SK-N-SH treated with all-trans-retinoic acid at 6 μM for 48 hours (cell line): ENCODE results near the gene SERPINE1.

Experiments used
- BACH2 ChIP-seq: fragments of 250-450 bp; sonication (Bioruptor Pico); IDR thresholded peaks from 2 replicates; pipeline ENCODE4 v1.9.0; 2021; ENCODE audit warnings: mild to moderate bottlenecking, borderline replicate concordance
- CREB5 ChIP-seq: fragments of 250-450 bp; sonication (Bioruptor Pico); IDR thresholded peaks from 2 replicates; pipeline ENCODE4 v1.5.1; 2020; ENCODE audit warnings: low read depth, mild to moderate bottlenecking, moderate library complexity
- GLIS3 ChIP-seq: fragments of 250-450 bp; sonication (Bioruptor Pico); IDR thresholded peaks from 2 replicates; pipeline ENCODE4 v1.5.0; 2020; ENCODE audit warnings: mild to moderate bottlenecking, moderate library complexity
- OSR1 ChIP-seq: fragments of 250-450 bp; sonication (Bioruptor Pico); IDR thresholded peaks from 2 replicates; pipeline ENCODE4 v1.8.0; 2022; ENCODE audit warnings: moderate library complexity, mild to moderate bottlenecking, inconsistent platforms
- SNAI2 ChIP-seq: fragments of 250-450 bp; sonication (Bioruptor Pico); IDR thresholded peaks from 2 replicates; pipeline ENCODE4 v1.5.0; 2020; ENCODE audit warnings: mild to moderate bottlenecking, moderate library complexity
- ZNF565 ChIP-seq: fragments of 450-650 bp; formaldehyde crosslinking; conservative IDR thresholded peaks from 2 replicates; pipeline ENCODE4 v1.5.0; 2020; ENCODE audit warnings: low read depth, mild to moderate bottlenecking, moderate library complexity
- TF ChIP-seq, protein P1 (sequence below): fragments of 250-450 bp; sonication (Bioruptor Pico); IDR thresholded peaks from 2 replicates; pipeline ENCODE4 v1.8.0; 2020; ENCODE audit warnings: mild to moderate bottlenecking, moderate library complexity, borderline replicate concordance
- TF ChIP-seq, protein P2 (sequence below): fragments of 250-450 bp; sonication (Bioruptor Pico); IDR thresholded peaks from 2 replicates; pipeline ENCODE4 v1.5.1; 2021; ENCODE audit warnings: mild to moderate bottlenecking, moderate library complexity

GRCh38 chr7:101186844-101187428 lies 60.0 kb downstream of the SERPINE1 start:
- TF ChIP-seq, protein P1, sequence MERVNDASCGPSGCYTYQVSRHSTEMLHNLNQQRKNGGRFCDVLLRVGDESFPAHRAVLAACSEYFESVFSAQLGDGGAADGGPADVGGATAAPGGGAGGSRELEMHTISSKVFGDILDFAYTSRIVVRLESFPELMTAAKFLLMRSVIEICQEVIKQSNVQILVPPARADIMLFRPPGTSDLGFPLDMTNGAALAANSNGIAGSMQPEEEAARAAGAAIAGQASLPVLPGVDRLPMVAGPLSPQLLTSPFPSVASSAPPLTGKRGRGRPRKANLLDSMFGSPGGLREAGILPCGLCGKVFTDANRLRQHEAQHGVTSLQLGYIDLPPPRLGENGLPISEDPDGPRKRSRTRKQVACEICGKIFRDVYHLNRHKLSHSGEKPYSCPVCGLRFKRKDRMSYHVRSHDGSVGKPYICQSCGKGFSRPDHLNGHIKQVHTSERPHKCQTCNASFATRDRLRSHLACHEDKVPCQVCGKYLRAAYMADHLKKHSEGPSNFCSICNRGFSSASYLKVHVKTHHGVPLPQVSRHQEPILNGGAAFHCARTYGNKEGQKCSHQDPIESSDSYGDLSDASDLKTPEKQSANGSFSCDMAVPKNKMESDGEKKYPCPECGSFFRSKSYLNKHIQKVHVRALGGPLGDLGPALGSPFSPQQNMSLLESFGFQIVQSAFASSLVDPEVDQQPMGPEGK (CRISPR knock-in tag), result no peak
- no peak for TF ChIP-seq GLIS3 (CRISPR knock-in tag)
- no peak for TF ChIP-seq CREB5 (CRISPR knock-in tag)
- no peak for TF ChIP-seq SNAI2
- TF ChIP-seq ZNF565 (CRISPR knock-in tag), result no peak
- no peak for TF ChIP-seq OSR1 (CRISPR knock-in tag)
- no peak for TF ChIP-seq BACH2 (CRISPR knock-in tag)
- TF ChIP-seq, protein P2, sequence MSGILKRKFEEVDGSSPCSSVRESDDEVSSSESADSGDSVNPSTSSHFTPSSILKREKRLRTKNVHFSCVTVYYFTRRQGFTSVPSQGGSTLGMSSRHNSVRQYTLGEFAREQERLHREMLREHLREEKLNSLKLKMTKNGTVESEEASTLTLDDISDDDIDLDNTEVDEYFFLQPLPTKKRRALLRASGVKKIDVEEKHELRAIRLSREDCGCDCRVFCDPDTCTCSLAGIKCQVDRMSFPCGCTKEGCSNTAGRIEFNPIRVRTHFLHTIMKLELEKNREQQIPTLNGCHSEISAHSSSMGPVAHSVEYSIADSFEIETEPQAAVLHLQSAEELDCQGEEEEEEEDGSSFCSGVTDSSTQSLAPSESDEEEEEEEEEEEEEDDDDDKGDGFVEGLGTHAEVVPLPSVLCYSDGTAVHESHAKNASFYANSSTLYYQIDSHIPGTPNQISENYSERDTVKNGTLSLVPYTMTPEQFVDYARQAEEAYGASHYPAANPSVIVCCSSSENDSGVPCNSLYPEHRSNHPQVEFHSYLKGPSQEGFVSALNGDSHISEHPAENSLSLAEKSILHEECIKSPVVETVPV, result no peak
